Esophagus muscularis mucosa (tissue), 4 donors: ENCODE measurements around the gene UROC1. TPM values are rescaled to one million over a fixed set of nuclear protein-coding genes. Genes with fewer than 3 reads are reported as not detected.

ENCODE experiments used
- DNase-seq: peaks from one replicate; pipeline ENCODE4 v3.0.0-alpha.2; 2017; ENCODE audit errors: extremely low spot score
- H3K27ac ChIP-seq, 4 donors: fragments of 200-600 bp; sonication (generic); replicated peaks in 1 of 4; 1 replicate in 3 of 4; 2 replicates in 1 of 4; pipeline ENCODE4 v1.5.1; 2016 to 2019; ENCODE audit warnings: mild to moderate bottlenecking in 1 of 4
- H3K27me3 ChIP-seq, 4 donors: fragments of 200-600 bp; sonication (generic); one replicate each; pipeline versions ENCODE4 v1.5.1 to v1.6.0; 2016 to 2019
- H3K36me3 ChIP-seq, 4 donors: fragments of 200-600 bp; sonication (generic); one replicate each; pipeline ENCODE4 v1.5.1; 2016 to 2019
- H3K4me1 ChIP-seq, 4 donors: fragments of 200-600 bp; sonication (generic); one replicate each; pipeline ENCODE4 v1.5.1; 2016 to 2019
- H3K4me3 ChIP-seq, 4 donors: fragments of 200-600 bp; sonication (generic); 1 replicate in 2 of 4; 2 replicates in 2 of 4; pipeline ENCODE4 v1.5.1; 2016 to 2019; ENCODE audit warnings: mild to moderate bottlenecking in 4 of 4, moderate library complexity in 1 of 4
- H3K9me3 ChIP-seq, 4 donors: fragments of 200-600 bp; sonication (generic); 1 replicate in 3 of 4; 2 replicates in 1 of 4; pipeline ENCODE4 v1.5.1; 2016 to 2019
- CTCF ChIP-seq, 3 experiments: fragments of 200-600 bp in 2 of 3; fragments of 450-650 bp in 1 of 3; sonication (generic) in 2 of 3; IDR thresholded peaks; one replicate each; pipeline ENCODE4 v1.5.1; 2017 to 2019; ENCODE audit warnings: antibody characterized with exemption in 3 of 3, mild to moderate bottlenecking in 2 of 3, moderate library complexity in 1 of 3
- EP300 ChIP-seq: sonication (generic); formaldehyde crosslinking; IDR thresholded peaks from one replicate; pipeline ENCODE4 v1.6.1; 2017; ENCODE audit warnings: antibody characterized with exemption
- POLR2A ChIP-seq: fragments of 450-650 bp; IDR thresholded peaks from one replicate; pipeline ENCODE4 v1.6.1; 2017; ENCODE audit warnings: antibody characterized with exemption, moderate library complexity, mild to moderate bottlenecking, low read depth
- POLR2AphosphoS5 ChIP-seq, 2 donors: sonication (generic); formaldehyde crosslinking; IDR thresholded peaks; one replicate each; pipeline ENCODE4 v1.6.1; 2017; ENCODE audit warnings: antibody characterized with exemption in 2 of 2
- WGBS: methylation state at CpG from one replicate; pipeline ENCODE4 v1.1.5; 2018; 5-methylcytosine and 5-hydroxymethylcytosine counted together
- intact Hi-C: fragments of 100-400 bp; cut with DNase I; formaldehyde crosslinking; loops from one replicate; pipeline ENCODE4 v1.15.1; 2023
- total RNA-seq, 4 donors: library from RNA; depleted of rRNA; stranded (reverse); fragments of >200 nt; gene quantifications; one replicate each; pipeline versions ENCODE4 v1.1.0 to v1.2.1, GENCODE V29; 2016

The UROC1 gene
- total RNA-seq, 4 donors from 2014 or later = not detected

GRCh38 chr3:126503701-126504100 is 13.9 kb downstream of the UROC1 start:
- WGBS = 96% methylated on average over 4 of the region's 10 CpGs
- Histone ChIP-seq H3K36me3 (no peaks in the 10 kb centered on the region), H3K27ac (no peak overlapping the region), H3K4me3 (no peak overlapping the region), H3K4me1 (no peaks in the 10 kb centered on the region), H3K9me3 (no peaks in the 10 kb centered on the region), H3K27me3 (peaks cover 0 to 36% (median 0%) of the 10 kb centered on the region in 4 donors)
- DNase-seq = no peak
- no peak for TF ChIP-seq POLR2A
- TF ChIP-seq EP300 = no peak
- no peak for TF ChIP-seq CTCF (IDR thresholded peaks at IDR 0.05)
- intact Hi-C loops = no loop called here

DNA sequence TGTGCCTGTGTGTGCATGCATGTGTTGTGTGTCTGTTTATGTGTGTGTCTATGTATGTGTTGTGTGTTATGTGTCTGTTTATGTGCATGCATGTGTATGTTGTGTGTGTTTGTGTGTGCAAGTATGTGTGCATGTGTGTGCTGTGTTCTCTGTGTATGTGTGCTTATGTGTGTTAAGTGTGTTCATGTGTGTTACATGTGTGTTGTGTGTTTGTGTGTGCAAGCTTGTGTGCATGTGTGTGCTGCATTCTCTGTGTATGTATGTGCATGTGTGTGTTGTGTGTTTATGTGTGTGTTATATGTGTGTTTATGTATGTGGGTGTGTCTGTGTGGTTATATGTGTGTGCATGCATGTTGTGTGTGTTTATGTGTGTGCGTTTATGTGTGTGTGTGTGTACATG is 14.9 kb downstream of the UROC1 start:
- peaks cover 0 to 28% (median 0%) of the 10 kb centered on the region in 4 donors for H3K27me3 ChIP-seq
- no peaks in the 10 kb centered on the region for H3K9me3 ChIP-seq
- intact Hi-C loops = no loop called here
- TF ChIP-seq EP300 (no peak), POLR2A (no peak), CTCF (IDR thresholded peaks at IDR 0.05) (no peak), POLR2AphosphoS5 (IDR thresholded peaks at IDR 0.05) (no peak)
- no peaks in the 10 kb centered on the region for H3K4me1 ChIP-seq
- no peaks in the 10 kb centered on the region for H3K36me3 ChIP-seq
- H3K4me3 ChIP-seq = no peak overlapping the region
- 79% methylated on average over 1 of the region's 1 CpG for WGBS
- no peak for DNase-seq
- no peak overlapping the region for H3K27ac ChIP-seq

- DNase-seq = no peak
- no peaks in the 10 kb centered on the region for H3K4me1 ChIP-seq
- H3K36me3 ChIP-seq = no peaks in the 10 kb centered on the region
- H3K4me3 ChIP-seq = no peak overlapping the region
- TF ChIP-seq EP300 = no peak
- TF ChIP-seq POLR2A = no peak
- no peak for TF ChIP-seq CTCF (IDR thresholded peaks at IDR 0.05)
- TF ChIP-seq POLR2AphosphoS5 (IDR thresholded peaks at IDR 0.05) = no peak
- H3K9me3 ChIP-seq = no peaks in the 10 kb centered on the region
- 59% methylated on average over 7 of the region's 7 CpGs for WGBS
- intact Hi-C loops = no loop called here
- H3K27ac ChIP-seq = no peak overlapping the region
- peaks cover 0 to 28% (median 0%) of the 10 kb centered on the region in 4 donors for H3K27me3 ChIP-seq
These were observed 15.8 kb downstream of the UROC1 start for GRCh38 chr3:126501736-126502135.

GRCh38 chr3:126501054-126501453 is 16.5 kb downstream of the UROC1 start:
- intact Hi-C loops = no loop called here
- no peak for DNase-seq
- 57% methylated on average over 2 of the region's 5 CpGs for WGBS

More at GRCh38 chr3:126501054-126501453, 16.5 kb downstream of the UROC1 start:
- TF ChIP-seq EP300 = no peak
- TF ChIP-seq POLR2AphosphoS5 (IDR thresholded peaks at IDR 0.05) = no peak
- TF ChIP-seq CTCF (IDR thresholded peaks at IDR 0.05) = no peak
- no peak for TF ChIP-seq POLR2A
- peaks cover 0 to 28% (median 0%) of the 10 kb centered on the region in 4 donors for H3K27me3 ChIP-seq
- no peaks in the 10 kb centered on the region for H3K36me3 ChIP-seq
- H3K4me3 ChIP-seq = no peak overlapping the region
- H3K9me3 ChIP-seq = no peaks in the 10 kb centered on the region
- H3K4me1 ChIP-seq = no peaks in the 10 kb centered on the region
- no peak overlapping the region for H3K27ac ChIP-seq
